HL-60 (cell line): ENCODE results near the gene HSBP1L1.
A peak's percentile ranks its signal among the peaks of the same experiment; 100 is the strongest.

Source experiments
- DNase-seq, 2 experiments: peaks; one replicate each; pipeline ENCODE4 v3.0.0-alpha.2; 2010 to 2020; ENCODE audit warnings: low read depth in 1 of 2, low spot score in 1 of 2
- H3K27ac ChIP-seq: fragments of 250-450 bp; sonication (Bioruptor Pico); replicated peaks from 2 replicates; pipeline ENCODE4 v1.5.1; 2020; ENCODE audit warnings: mild to moderate bottlenecking, moderate library complexity
- H3K27me3 ChIP-seq: fragments of 250-450 bp; sonication (Bioruptor Pico); 2 replicates; pipeline ENCODE4 v1.5.1; 2021; ENCODE audit warnings: mild to moderate bottlenecking, moderate library complexity; ENCODE audit not compliant: insufficient read depth, poor library complexity, severe bottlenecking
- H3K4me3 ChIP-seq: replicated peaks from 2 replicates; pipeline ENCODE4 v1.5.1; 2011; ENCODE audit warnings: mild to moderate bottlenecking, control low read depth, low read length; ENCODE audit not compliant: insufficient read depth
- CTCF ChIP-seq: IDR thresholded peaks from one replicate; pipeline ENCODE4 v1.5.1; 2011; ENCODE audit warnings: low read length, control low read depth, inconsistent platforms; ENCODE audit not compliant: insufficient read depth
- GABPA ChIP-seq: IDR thresholded peaks from 2 replicates; pipeline ENCODE4 v1.6.1; 2012; ENCODE audit warnings: low read depth
- POLR2AphosphoS5 ChIP-seq: IDR thresholded peaks from 2 replicates; pipeline ENCODE4 v1.6.1; 2012; ENCODE audit warnings: low read depth
- REST ChIP-seq: IDR thresholded peaks from 2 replicates; pipeline ENCODE4 v1.6.1; 2012; ENCODE audit warnings: low read depth; ENCODE audit not compliant: insufficient replicate concordance
- SPI1 ChIP-seq: IDR thresholded peaks from 2 replicates; pipeline ENCODE4 v1.6.1; 2012; ENCODE audit warnings: low read depth, mild to moderate bottlenecking, borderline replicate concordance

HSBP1L1 gene

GRCh38 chr18:79962835-79963657, 1.4 kb upstream of the HSBP1L1 start:
- Histone ChIP-seq H3K27me3 (no peaks in the 10 kb centered on the region), H3K27ac (no peak overlapping the region)

GRCh38 chr18:79963658-79964329, 649 bp upstream of the HSBP1L1 start:
- TF ChIP-seq POLR2AphosphoS5: no peak
- no peak for TF ChIP-seq SPI1
- TF ChIP-seq REST: no peak
- TF ChIP-seq GABPA: no peak
- no peak for TF ChIP-seq CTCF
- Histone ChIP-seq H3K4me3 (peak overlapping the region; percentile 48), H3K27me3 (no peaks in the 10 kb centered on the region), H3K27ac (no peak overlapping the region)
- DNase-seq: no peak

More at GRCh38 chr18:79962835-79963657, 1.4 kb upstream of the HSBP1L1 start:
- no peak for DNase-seq
- no peak overlapping the region for H3K4me3 ChIP-seq
- no peak for TF ChIP-seq CTCF
- TF ChIP-seq REST: no peak
- no peak for TF ChIP-seq POLR2AphosphoS5
- TF ChIP-seq GABPA: no peak
- no peak for TF ChIP-seq SPI1

- Histone ChIP-seq H3K27ac (peak overlapping the region; percentile 44), H3K4me3 (peak overlapping the region; percentile 48)
- TF ChIP-seq CTCF (no peak), SPI1 (0 out of 2 replicates have a peak, but pooled peaks have one; percentile 6), POLR2AphosphoS5 (peak; percentile 78), GABPA (peak; percentile 77), REST (no peak)
Observed at GRCh38 chr18:79965119-79965902, 868 bp downstream of the HSBP1L1 start.

More at GRCh38 chr18:79965119-79965902, 868 bp downstream of the HSBP1L1 start:
- peak; percentile 62 to 68 for DNase-seq
- no peaks in the 10 kb centered on the region for H3K27me3 ChIP-seq
